Testis (tissue), 2 donors: ENCODE results near the gene NABP1.

Experiments used
- CTCF ChIP-seq, 3 experiments: fragments of 450-650 bp in 2 of 3; fragments of 200-600 bp in 1 of 3; sonication (generic) in 1 of 3; IDR thresholded peaks; one replicate each; pipeline ENCODE4 v1.5.1; 2016 to 2019; ENCODE audit warnings: antibody characterized with exemption in 3 of 3, mild to moderate bottlenecking in 2 of 3, moderate library complexity in 1 of 3
- POLR2A ChIP-seq: fragments of 450-650 bp; IDR thresholded peaks from one replicate; pipeline ENCODE4 v1.6.1; 2017; ENCODE audit warnings: antibody characterized with exemption, mild to moderate bottlenecking, moderate library complexity

- TF ChIP-seq CTCF (IDR thresholded peaks at IDR 0.05) = no peak
- TF ChIP-seq POLR2A = no peak
Observed at GRCh38 chr2:191642541-191642940, 35.4 kb upstream of the NABP1 start.
